Activated T-helper 1 cell treated with Interleukin-2 at 50 U/mL for 16 hours (primary cell): ENCODE results near the gene CPE.

Source experiments
- DNase-seq: peaks from one replicate; pipeline ENCODE4 v3.0.0-alpha.2; 2020; ENCODE audit warnings: low read depth

CPE gene

DNA sequence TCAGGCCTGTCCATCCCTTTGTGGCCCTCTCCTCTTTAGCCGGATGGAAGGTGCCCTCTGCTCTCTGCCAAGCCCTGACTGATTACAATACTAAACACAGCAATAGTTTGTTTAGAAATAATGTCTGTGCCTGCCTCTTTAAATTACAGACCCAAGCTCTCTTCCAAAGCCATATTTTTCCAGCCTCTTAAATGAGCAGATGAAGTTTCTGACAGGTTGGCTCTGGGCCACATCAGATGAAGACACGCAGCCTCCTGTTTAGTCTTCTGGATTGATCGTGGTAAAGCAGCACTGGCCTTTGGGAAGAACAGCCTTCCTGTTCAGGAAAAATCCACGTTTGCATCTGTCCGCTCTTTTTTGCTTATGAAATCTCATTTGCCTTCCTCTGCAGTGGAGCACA is 133.6 kb downstream of the CPE start:
- no peak for DNase-seq

DNA sequence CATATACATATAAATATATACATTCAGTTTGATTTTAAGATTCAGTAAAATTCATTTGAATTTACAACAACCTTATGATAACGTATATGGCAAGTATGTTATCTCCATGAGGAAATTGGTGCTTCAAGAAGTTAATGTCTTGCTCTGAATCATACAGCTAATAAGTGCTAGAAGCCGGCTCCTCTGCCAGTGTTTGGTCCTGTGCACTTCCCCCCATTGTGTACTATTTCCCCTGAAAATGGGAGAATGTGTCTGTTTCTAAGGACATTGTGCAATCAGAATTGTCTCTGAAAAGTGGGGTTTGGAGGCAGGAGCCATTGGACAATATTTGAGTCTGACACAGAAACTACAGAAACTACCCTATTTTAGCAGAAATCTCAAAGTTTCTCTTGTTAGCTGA is 135.9 kb downstream of the CPE start:
- no peak for DNase-seq

DNA sequence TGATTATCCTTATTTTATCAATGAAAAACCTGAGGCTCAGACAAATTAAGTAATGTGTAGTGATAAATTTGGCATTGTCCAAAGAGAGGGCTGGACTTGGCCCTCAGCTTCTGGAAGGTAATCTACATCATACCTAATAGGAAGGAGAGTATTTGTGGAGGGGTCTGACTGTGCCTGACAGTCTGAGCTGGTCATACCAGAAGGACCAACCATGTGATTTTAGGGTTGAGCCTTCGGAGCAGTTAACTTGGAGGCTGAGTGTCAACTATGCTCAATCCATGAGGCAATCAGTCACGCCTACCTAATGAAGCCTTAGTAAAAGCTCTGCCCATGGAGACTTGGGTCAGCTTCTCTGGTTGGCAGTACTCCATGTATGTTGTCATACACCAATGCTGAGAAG is 136.4 kb downstream of the CPE start:
- DNase-seq: no peak

DNA sequence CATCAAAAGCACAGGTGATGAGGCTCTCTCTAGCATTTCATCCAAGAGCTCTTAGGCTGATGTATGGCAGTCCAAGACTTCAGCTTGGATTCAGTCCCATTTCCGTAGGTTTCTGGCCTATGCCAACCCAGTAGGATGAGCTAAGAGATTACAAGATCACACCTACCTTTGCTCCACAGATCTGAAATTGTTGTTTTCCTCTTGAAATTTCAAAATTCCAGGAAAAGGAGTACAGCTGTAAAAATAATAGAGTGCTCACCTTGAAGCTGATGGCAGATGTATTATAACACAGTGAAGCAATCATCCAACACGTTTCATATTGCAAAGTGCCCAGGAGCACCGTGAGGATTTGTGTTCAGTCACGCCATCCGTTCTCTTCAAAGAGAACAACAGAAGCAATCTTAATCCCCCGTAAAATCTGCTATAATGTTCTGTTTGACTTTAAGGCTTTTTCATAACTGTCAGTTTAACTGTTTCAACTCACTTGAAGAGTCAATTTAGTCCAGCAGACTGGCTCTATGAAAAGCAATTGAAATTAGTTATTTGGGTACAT is 137.5 kb downstream of the CPE start:
- DNase-seq: no peak

DNA sequence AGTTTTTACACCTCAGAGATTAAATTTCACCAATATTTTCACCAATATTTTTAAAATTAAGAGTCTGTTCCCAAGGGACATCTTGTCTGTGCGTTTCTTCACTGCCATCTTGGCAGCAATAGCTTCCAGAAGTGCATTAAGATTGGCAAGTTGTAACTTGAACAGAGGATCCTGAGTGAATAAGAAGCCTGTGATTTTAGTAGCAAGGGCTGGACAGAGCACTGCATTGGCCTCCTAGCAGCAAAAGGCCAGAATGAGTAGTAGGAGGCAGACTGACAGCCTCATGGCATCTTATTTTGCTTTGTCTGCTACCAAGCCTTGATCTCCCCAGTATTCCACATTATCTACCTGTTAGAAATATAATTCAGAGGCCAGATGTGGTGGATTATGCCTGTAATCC is 138.4 kb downstream of the CPE start:
- no peak for DNase-seq

DNA sequence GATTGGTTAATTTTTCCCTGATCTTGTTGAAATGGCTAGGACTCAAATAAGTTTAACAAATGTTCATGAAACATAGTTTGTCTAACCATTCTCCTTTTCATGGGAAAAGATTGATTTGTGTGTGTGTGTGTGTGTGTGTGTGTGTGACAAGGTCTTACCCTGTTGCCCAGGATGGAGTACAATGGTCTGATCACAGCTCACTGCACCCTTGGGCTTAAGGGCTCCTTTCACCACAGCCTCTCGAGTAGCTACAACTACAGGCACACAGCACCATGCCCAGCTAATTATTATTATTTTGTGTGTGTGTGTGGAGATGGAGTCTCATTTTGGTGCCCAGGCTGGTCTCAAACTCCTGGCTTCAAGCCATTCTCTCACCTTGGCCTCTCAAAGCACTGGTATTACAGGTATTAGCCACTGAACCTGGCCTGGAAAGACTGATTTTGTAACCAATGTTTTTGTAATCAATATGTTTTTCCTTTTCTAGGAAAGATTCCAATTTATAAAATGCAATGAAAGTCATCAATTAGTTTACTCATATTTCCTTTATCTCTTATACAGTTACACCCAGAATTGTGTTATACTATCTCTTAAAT is 139.3 kb downstream of the CPE start:
- no peak for DNase-seq

DNA sequence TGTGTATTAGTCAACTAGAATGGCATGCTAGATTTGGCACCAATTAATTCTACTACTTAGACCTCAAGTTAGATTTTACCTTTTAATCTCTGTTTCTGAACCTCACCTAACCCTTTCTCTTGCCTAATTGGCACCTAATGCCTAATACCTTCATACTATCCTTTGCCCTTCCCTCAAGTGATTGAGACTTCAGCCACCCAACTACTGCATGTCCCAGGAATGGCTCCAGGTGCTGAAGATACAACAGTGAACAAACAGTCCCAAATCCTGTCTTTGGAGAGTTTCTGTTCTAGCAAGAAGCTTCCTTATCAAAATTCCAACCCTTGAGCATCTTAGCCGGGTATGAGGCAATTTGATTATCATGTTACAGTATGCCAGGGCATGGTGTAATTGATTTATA is 139.9 kb downstream of the CPE start:
- DNase-seq: no peak

DNA sequence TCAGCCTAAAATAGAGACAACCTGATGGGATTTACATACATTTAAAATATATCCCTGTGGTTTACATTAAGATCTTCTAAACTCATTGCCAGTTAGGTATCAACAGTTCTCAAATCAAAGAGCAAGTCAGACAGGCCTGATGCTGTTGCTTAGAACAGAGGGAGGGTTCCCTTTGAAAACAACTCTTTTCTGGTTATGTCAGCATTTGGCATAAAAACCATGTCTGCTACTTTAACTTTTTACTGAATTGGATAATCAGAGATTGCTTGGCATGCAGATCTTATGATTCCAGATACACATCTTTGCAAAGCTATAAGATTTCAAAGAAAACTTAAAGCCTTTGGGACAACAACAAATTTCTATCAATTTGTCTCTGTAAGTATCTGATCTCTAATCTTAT is 140.8 kb downstream of the CPE start:
- no peak for DNase-seq

DNA sequence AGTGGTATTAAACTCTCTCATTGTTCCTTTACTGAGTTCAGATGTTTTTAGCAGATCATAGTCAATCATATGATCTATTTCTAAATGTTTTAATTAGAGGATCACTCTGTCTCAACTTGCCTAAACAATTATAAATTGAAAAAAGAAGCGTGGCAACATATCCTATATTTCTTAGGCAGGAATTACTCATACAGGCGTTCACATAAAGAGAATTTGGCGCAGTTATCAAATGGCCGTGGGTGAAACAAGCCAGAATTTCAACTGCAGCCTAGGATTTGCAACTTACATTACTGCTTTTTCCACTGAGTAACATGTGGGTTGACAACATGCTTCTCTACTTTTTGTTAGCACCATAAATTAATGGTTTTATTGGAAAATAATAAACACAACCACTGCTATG is 141.3 kb downstream of the CPE start:
- DNase-seq: no peak

DNA sequence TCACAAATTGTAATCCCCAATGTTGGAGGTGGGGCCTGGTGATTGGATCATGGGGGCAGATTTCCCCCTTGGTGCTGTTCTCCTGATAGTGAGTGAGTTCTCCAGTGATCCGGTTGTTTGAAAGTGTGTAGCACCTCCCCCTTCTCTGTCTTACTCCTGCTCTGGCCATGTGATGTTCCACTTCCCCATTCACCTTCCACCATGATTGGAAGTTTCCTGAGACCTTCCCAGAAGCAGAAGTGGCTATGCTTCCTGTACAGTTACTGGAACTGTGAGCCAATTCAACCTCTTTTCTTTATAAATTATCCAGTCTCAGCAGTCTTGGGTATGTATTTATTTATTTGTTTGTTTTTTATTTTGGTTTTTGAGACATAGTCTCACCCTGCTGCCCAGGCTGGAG is 143.2 kb downstream of the CPE start:
- no peak for DNase-seq

DNA sequence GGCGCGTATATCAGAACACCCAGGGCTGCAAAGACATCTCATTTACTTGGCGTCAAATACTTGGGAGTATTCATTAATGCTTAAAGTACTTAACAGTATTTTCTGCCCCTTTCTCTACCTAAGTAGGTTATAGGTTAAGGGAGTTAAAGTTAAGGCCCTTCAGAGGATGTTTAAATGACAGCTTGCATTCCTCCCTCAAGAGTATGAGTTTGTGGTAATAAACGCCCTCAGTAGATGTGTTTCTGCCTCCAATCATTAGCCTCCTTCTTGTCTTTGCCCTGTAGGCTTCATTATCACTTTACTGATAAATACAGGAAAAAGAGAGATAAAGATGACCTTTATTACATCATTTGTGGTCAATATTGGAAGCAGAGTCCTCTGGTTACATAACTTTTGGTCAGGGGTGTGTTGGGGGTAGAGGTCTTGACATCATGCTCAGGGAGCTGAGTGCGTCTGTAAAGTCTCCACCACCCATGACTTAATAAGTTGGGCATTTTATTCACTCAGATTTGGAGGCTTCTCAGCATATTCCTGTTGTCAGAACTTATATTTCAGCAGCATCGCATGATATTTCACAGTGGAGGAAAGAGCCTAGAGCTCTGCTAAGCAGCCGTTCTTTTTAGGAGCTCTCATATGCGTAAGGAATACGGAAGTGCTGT is 145.9 kb downstream of the CPE start:
- DNase-seq: no peak

DNA sequence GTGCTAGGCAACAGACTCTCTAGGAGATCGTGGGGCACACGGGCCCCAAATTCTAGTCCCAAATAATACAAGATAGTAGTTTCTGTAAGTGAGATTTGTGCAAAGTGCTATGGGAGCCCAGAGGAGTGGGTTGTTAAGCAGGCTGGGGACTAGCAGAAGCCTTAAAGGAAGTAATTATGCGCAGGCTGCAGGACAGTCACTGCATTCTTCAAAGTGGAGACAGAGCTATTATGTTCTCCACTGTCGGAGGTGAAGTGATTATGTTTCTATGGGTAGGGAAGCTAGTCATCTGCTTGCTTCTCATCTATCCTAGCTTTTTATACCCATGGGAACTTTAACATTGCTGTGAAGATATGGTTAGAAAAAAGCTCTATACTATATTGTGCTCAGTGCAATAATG is 154.2 kb downstream of the CPE start:
- DNase-seq: no peak

DNA sequence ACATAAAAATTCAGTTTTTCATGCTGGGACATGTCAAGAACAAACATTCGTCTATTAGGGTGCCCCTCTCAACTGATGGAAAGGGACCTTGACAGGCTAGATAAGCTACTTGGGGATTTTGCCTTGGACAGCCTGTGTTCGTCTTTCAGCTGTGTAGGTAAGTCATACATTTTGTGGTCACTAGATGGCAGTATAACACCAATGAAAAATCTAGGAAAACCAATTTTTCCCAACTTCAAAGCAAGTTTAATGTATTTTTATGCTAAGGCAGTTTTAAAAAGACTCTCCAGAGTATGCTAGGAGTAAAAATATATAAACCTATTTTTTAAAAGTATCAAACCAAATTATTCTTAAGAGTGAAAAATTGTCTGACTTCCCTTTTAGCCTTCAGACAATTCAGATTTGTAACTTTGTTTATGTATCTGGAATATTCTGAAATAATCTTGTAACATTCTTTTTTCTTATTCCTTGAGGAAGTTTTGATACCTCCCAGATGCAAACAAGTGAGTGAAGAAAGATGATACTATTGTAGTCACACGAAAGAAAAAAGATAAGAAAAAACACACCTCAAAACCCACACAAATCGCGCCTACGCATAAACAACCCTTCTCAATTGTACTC is 158.3 kb downstream of the CPE start:
- DNase-seq: no peak

DNA sequence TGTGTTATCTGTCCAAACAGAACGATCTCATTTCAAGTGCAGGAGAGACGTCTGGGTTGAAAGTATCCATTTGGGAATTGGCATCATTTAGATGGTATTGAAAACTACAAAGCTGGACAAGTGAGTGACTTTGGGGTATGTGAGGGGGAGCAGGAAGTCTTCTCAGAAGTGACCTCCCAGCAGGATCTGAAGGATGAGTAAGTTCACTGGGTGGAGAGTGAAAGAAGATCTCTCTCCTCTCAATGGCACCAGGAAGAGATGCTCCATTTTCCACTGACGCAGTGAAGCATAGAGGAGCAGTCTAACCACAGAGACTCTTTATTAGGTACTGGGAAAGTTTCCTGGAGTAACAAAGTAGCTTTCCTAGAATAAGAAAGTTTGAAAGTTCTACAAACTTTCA is 161.0 kb downstream of the CPE start:
- DNase-seq: no peak

DNA sequence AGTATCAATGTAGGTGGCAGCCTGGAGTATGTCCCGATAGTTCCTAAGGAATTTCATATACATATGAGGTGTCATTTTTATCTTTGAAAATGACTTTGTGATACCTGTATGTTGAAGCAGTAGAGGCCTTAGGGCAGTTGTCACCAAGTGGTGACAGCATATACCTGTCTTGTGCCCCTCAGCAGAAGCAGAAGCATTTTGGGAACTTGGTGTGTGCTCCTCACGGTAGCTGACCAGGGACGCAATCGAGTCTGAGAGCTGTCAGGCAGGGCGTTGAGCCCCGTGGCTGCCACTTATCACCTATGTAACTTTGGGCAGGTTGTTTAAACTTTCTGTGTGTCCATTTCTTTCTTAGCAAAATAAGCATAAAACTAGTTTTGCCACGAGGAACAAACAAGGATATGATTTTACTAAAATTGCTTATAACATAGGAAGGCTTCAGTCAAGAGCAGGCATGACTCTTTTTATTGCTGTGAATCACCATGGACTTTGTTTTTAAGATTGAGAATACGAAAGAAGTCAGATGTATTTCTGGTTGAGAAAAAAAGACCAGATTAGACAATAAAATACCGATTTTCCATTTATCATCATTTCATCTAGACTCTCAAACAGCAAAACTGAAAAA is 161.5 kb downstream of the CPE start:
- DNase-seq: no peak

DNA sequence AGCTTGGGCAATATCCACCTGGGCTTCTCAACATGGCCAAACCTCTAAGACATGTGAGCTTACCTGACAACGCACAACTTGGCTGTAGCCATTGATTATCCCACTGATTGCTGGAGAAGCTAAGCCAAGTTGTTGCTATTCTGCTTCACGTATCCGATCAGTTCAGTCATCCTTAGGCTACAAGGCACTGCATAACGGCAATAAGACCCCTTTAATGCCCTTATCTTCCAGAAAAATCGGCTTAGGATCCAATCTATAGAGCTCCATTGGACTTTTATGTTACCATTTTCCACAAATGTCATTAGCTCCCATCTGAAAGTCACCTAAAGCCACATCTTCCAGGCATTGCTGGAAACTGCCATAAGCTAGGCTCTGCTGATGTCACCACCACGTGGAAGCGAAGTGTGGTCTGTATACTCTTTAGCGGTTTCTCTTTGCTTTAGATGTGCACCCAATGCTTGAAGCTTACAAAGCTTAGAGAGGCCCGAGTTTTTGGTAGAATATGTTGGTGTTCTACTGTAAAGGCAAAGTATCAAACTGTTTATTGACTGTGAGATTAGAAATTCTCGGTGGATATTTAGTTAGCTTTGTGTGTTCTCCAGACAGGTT is 163.1 kb downstream of the CPE start:
- DNase-seq: no peak

DNA sequence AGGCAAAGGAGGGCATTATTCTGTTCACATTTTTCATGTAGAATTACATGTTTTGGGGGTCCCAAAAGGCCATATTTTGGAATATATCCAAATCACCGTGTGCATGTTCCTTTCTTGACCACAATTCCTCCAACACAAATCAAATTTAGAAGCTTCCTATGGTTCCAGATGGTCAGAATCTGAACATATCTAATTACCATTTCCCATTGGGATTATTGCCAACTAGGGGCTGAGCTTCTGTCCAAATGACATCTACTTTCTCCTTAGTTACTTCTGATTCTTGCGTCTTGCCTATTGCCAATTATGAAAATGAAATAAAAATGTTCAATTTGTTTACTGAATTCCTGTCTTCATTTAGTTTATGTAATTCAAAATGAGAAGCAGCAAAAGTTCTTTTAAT is 163.7 kb downstream of the CPE start:
- DNase-seq: no peak
